Sigmoid colon (tissue), 4 donors: ENCODE measurements around the gene ISCU.

Experiments
- EP300 ChIP-seq, 4 donors: sonication (generic); formaldehyde crosslinking; IDR thresholded peaks; one replicate each; pipeline ENCODE4 v1.6.1; 2017; ENCODE audit warnings: antibody characterized with exemption in 4 of 4
- POLR2A ChIP-seq, 2 donors: fragments of 450-650 bp; IDR thresholded peaks; one replicate each; pipeline ENCODE4 v1.6.1; 2016; ENCODE audit warnings: antibody characterized with exemption in 2 of 2, mild to moderate bottlenecking in 2 of 2, moderate library complexity in 2 of 2
- POLR2AphosphoS5 ChIP-seq, 4 donors: sonication (generic); formaldehyde crosslinking; IDR thresholded peaks; one replicate each; pipeline ENCODE4 v1.6.1; 2017; ENCODE audit warnings: antibody characterized with exemption in 4 of 4
- TF ChIP-seq, protein P1 (sequence below), 4 experiments: fragments of 450-650 bp in 3 of 4; fragments of 200-600 bp in 1 of 4; IDR thresholded peaks; one replicate each; pipeline ENCODE4 v1.5.1; 2016 to 2019; ENCODE audit warnings: antibody characterized with exemption in 4 of 4, mild to moderate bottlenecking in 3 of 4, moderate library complexity in 2 of 4

DNA sequence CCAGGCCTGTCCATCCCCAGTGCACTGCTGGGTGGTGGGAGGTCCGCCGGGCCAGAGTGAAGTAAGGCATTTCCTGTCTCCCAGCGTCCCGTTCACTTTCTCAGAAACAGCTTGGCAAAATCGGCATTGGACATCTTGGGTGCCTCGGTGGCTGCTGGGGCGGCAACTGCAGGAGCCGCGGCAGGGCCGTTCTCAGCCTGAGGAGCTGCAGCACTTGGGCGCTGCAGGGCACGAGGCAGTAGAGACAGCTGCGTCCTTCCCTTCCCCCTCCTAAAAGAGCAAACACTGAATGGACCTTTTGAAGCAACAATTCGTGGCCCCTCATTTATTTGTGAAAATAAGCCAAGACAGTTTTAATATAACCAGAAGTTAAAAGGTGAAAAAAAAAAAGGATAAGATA, 39.0 kb upstream of the ISCU start:
- TF ChIP-seq, protein P1, sequence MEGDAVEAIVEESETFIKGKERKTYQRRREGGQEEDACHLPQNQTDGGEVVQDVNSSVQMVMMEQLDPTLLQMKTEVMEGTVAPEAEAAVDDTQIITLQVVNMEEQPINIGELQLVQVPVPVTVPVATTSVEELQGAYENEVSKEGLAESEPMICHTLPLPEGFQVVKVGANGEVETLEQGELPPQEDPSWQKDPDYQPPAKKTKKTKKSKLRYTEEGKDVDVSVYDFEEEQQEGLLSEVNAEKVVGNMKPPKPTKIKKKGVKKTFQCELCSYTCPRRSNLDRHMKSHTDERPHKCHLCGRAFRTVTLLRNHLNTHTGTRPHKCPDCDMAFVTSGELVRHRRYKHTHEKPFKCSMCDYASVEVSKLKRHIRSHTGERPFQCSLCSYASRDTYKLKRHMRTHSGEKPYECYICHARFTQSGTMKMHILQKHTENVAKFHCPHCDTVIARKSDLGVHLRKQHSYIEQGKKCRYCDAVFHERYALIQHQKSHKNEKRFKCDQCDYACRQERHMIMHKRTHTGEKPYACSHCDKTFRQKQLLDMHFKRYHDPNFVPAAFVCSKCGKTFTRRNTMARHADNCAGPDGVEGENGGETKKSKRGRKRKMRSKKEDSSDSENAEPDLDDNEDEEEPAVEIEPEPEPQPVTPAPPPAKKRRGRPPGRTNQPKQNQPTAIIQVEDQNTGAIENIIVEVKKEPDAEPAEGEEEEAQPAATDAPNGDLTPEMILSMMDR (IDR thresholded peaks at IDR 0.05): no peak
- TF ChIP-seq POLR2AphosphoS5 (IDR thresholded peaks at IDR 0.05): no peak
- no peak for TF ChIP-seq POLR2A (IDR thresholded peaks at IDR 0.05)
- no peak for TF ChIP-seq EP300 (IDR thresholded peaks at IDR 0.05)
